GM21737 (cell line): ENCODE measurements around the gene PFDN6.

Source experiments
- ATAC-seq: cut with Tn5 transposase; IDR thresholded peaks from one replicate; pipeline ENCODE4 v1.9.1; 2021; ENCODE audit warnings: mild to moderate bottlenecking, moderate library complexity; ENCODE audit not compliant: unreplicated experiment

PFDN6 gene

DNA sequence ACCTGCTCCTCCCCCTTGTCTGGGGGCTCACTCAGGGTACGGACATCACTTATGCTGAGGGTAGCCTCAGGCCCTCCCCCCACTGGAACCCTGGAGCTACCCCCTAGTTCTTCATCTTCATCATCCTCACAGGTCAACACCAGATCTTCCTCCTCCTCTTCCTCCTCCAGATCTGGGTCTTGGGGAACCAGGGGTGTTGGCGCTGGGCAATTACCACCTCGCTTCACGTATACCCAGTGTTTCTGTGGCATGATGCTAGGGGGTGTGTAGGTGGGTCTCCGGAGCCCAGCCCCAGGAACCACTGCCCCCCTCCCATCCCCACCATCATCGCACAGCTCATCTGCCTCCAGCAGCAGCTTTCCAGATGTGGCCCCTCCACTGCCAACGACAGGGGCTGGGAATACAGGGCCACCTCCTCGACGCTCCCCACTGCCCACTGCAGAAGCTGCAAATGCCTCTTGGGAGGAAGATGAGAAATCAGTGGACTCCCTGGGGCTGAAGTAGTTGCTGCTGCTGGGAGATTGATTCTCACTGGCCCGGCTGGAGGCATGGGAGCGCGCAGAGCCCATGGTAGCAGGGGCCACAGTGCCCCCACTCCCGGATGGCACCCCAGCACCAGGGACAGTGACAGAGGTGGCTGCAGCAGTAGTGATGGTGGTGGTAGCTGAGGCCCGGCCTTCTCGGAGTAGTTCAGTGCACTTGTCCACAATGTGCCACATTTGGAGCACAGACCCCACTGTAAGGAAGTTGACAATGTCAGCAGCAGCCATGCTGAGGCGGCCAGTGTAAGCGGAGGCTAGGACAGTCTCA lies 26.6 kb downstream of the PFDN6 start:
- ATAC-seq, result no peak

DNA sequence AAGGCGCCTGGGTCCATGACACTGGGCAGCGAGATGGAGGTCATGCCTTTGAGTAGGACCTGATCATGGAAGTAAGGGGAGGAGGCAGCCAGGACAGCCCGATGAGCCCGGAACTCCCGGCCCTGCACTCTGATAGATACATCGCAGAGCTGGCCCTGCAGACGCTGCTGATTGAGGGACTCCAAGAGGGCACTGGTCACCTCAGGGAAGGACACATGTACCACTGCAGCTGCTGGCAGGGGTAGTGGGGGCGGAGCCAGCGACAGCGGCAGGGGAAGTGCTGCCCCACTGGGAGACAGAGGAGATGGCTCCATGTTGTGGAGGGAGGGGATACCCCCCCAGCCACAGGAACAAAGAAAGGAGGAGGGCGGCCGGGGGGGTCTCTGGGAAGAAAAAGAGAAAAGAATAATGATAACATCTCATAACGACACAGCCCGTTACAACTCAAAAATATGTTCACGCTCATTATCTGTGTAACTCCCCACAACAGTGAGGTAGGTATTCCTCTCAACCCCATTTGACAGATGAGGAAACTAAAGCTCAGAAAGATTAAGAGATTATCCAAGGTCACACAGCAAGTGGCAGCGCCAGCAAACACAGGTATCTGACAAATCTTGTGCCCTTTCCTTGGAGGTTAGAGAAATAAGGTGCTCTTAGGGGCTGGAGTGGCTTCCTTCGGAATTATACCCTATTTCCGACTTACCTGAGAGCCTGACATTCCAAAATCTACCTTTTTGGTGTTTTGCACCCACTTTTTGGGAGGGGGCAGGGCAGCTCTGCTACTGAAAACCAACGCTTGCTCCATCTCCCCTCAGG lies 27.4 kb downstream of the PFDN6 start:
- no peak for ATAC-seq

DNA sequence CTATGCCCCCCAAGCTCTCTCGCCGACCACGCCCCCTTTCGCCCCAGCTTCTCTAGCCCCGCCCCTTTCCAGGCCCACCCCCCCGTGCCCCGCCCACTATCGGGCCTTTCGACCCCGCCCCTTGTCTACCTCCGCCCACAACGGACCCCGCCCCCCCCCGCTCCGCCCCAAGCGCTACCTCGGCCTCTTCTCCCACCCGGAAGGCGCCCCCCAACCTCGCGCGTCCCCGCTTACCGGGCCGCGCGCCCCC lies 27.9 kb downstream of the PFDN6 start:
- no peak for ATAC-seq

DNA sequence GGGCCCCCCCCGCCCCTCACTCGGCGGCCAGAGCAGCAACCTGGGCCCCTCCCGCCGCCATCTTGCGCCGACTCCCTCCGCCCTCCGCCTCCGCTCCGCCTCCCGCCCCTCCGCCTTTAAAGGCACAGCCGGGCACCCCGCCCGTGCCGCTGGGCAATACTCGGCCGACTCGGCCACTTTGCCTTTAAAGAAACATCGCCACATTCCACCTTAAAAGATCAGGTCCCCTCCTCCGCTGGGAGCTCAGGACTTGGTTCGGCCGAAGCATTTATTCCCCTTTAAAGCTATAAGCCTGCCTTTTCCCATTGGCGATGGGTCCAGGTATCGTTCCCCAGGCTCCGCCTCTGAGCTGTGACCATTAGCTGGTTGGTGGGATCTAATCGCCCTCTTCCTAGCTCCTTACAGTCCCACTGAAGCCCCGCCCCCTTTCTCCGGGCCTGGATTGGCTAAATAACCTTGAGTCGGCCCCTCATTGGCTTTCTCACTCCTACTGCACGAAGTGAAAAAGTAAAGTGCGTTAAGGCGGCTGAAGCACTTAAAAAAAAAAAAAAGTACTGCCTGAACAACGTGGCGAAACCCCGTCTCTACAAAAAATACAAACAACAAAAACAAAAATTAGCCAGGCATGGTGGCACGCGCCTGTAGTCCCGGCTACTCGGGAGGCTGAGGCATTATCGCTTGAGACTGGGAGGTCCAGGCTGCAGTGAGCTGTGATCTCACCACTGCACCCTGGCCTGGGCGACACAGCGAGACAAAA lies 28.4 kb downstream of the PFDN6 start, which contains the start of gene ZBTB22:
TSS of gene ZBTB22 (minus strand) at position 76 of the 757 bp plus-strand sequence. CDS start 828 bp downstream, outside the sequence.
- peak; percentile 43 for ATAC-seq

DNA sequence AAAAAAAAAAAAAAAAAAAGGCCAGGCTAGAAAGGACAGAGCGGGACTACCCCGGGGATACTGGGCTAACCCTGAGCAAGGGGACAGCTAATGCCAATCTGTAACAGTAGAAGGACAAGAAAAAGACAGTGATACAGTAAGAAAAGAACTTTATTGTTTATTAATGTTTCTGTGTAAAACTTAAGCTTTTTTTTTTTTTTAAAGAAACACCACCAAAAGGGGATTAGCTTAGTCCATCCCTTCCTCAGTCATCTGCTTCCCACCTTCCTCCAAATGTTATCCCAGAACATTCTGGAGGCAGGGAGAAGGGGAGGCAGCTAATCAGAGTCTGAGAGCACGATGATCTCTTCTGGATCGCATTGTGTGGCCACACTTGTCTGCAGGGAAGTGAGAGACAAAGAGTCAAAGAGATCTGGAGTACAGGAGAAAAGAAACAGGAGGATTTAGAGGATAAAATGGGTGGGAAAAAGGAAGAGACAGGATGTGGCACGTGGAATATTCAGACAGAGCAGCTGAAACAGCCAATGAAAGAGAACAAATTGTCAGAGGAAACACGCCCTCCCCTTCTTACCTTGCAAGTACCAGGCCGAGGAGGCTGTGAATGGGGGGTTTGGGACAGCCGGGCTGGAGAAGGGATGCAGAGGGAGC lies 29.1 kb downstream of the PFDN6 start:
- ATAC-seq, result no peak

DNA sequence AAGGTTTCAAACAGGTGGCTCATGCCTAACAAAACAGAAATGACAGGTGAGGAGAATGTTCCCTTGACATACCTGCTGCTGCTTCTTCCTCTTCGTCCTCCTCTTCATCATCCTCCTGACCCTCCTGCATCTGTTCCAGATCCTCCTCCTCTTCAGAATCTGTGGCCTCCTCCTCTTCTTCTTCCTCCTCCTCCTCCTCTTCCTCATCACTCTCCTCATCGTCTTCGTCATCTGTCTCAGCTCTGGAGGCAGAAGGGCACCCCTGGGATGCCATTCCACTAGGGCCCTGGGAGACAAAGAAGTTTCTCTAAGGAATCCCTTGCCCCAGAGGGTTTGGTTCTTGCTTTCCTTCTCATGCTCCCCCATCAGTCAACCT lies 30.5 kb downstream of the PFDN6 start:
- no peak for ATAC-seq

DNA sequence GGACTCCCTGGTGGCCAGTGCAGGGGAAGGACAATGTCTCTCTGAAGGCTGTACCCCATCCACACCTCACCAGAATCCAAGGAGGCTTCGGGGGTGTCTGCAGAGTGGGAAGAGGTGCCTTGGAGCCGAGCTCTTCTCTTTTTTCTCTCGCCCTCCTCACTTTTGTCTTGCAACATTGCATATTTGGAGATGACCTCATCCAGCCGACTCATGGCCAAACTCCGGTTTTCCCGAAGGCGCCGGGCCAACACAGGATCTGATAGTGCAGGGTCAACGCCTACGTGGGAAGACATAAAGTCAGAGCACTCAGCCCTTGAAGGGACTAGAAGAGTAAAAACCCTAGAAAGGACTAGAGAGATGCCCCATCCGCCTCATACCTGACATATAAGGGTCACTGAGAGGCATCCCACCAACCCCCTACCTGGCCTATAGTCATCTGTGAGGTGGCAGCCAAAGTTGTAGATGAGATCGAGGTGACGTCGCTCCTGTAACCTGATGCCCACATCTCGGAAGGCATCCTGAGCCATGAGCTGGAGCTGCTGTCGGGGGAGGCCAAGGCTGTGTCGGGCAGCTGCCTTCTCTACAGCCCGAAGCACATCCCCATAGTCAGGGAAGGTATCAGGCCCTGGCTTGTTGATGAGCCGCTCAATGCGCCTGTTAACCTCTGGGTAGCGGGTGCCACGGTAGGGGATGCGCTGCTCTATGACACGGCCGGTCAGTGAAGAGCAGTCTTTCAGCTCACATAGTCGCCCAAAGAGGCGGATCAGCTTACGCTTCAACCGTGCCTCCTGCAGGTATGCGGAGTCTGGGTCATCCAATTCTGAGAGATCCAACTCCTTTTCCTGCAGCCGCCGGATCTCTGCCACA lies 31.1 kb downstream of the PFDN6 start:
- ATAC-seq, result no peak

DNA sequence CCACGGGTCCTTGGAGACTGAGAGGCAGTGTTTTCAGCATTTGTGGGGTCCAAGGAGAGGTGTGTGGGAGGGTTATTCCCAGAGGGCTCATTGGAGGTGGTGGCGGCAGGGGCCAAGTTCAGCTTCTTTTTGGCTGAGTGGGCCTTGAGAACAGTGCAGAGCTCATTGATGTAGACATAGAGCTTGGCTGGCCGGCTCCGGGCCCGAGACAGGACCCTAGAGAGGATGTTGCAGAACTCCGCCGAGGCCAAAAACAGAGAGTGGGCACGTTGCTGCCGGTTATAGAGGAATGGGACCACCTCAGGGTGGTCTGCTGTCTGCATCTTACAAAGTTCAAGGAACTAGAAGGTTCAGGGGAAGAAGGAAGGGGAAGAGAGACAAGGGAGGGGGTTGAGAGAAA lies 31.8 kb downstream of the PFDN6 start:
- ATAC-seq, result no peak

DNA sequence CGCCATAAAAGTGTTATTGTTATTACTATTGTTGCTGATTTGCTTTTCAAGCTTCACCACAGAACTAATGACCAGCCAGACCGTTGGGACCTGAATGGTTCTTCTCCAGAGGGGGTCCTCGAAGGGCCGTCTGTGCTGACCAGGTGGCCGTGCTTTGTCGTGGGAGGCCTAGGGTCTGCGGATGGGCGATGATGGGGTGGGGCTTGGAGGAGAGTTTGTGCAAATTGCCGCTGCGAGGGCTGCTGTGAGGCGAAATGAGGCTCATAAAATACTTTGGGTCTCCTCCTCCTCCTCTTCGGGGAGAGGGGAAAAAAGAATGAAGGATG lies 34.2 kb downstream of the PFDN6 start:
- no peak for ATAC-seq

DNA sequence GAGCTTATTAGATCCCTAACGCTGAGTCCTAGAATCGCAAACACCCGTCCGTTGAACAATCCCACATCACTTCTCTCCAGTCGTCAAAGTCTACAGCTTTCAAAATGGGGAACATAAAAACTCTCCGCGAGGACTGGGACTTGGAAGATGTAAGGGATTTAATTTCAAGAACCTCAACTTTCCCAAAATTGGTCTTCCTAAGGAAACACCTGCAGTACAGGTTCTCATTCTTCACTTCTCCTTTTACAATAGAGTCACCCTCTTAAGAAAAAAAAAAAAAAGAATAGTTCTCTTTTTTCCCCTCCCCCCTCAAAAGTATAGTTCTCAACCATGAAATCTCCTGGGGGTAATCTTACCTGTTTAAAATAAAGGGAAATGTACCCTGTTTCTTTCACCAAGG lies 34.7 kb downstream of the PFDN6 start:
- ATAC-seq, result no peak

DNA sequence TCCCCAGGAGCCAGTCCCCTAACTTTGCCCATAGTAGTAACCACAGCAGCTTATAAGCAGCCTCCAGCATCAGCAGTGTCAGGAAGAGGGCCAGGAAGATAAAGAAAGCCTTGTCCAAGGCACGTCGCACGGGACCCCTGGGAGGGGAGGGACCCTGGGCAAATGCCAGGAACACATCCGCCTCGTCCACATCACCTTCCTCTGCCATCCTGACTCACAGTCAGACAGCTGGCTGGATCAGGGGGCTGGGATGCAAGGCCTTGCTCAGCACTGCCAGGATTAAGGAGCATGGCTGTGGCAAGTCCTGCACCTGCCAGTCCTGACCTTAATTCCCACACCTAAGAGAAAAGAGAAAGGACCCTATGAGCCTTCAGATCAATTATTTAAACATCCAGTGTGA lies 39.7 kb downstream of the PFDN6 start:
- no peak for ATAC-seq

DNA sequence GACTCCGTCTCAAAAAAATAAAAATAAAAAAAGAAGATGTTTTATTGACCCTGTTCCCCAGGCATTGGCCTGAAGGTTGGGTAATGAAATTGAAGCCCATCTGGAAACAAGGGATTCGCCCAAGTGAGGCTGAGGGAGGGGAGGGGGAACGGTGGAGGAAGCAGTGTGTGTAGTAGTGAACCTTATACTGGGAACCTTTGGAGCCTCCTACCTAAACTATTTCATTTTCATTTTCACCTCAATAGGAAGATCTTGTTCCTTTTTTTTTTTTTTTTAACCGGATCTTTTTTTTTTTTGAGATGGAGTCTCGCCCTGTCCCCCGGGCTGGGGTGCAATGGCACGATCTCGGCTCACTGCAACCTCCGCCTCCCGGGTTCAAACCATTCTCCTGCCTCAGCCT lies 41.3 kb downstream of the PFDN6 start:
- no peak for ATAC-seq

DNA sequence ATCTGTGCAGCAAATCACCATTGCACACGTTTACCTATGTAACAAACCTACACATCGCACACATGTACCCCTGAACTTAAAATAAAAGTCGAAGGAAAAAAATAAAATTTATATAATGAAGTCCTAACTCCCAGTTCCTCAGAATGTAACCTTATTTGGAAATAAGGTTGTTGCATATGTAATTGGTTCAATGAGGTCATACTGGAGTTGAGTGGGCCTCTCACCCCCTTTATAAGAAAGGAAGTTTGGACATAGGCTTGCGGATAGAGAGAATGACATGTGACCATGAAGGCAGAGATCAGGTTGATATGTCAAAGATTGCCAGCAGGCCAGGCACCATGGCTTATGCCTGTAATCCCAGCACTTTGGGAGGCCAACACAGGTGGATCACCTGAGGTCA lies 44.3 kb downstream of the PFDN6 start:
- no peak for ATAC-seq

DNA sequence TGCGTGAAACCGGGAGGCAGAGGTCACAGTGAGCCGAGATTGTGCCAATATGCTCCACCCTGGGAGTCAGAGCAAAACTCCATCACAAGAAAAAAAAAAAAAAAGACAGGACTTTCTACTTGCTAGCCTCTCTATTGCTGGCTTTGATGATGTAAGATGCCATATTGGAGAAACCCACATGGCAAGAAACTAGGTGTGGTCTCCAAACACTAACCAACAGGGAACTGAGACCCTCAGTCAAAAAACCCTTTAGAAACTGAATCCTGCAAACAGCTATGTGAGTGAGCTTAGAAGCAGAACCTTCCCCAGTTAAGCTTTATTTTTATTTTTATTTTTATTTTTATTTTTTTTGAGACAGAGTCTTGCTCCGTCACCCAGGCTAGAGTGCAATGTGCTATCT lies 46.5 kb downstream of the PFDN6 start:
- no peak for ATAC-seq

DNA sequence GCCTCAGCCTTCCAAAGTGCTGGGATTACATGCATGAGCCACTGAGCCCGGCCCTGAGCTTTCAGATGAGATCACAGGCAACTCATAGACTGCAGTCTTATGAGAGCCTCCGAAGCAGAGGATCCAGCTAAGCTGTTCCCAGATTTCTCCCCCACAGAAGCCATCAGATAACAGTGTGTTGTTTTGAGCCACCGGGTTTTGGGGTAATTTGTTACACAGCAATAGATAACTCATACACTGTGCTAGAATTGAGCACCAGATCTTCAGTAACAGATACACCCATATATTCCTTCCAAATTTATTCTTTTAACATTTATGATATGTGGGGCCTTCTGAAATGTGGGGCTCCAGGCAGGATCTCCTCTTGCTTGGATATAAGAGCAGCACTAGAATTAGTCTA lies 47.1 kb downstream of the PFDN6 start:
- ATAC-seq, result no peak

DNA sequence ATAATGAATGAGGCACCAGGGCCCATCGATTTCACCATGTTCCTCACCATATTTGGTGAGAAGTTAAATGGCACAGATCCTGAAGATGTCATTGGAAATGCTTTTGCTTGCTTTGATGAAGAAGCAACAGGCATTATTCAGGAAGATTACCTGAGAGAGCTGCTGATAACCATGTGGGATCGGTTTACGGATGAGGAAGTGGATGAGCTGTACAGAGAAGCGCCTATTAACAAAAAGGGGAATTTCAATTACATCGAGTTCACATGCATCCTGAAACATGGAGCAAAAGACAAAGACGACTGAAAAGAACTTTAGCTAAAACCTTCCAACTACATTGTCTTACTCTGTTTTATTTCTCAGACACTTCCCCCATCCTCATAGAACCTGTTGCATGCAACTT lies 49.8 kb downstream of the PFDN6 start:
- ATAC-seq, result no peak
